ENCODE measurements around the gene CLCA2.

CLCA2 gene

DNA sequence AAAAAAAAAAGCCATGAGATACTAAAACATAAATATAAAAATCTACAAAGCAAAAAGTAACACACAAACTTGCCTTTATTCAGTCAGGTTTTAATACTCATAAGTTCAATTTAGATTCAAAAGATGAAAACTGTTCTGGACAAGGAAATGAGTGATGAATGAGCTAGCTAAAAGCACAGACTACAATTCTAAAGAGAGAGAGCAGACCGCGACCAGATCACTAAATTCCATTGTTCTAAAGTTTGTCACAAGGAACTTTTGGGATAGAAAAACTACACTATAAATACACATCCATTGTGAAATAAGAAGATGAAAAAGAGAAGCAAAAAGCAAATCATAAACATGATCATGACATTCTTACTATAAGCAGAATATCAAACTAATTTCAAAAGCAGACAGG lies 29.6 kb upstream of the CLCA2 start:
- Histone ChIP-seq H3K36me3 (ENCODE audit: control insufficient read depth, insufficient read depth, low read length) (no peaks in the 10 kb centered on the region), H3K27ac (ENCODE audit: insufficient read depth, low read depth, low read length, poor library complexity, severe bottlenecking) (no peak overlapping the region), H3K27me3 (ENCODE audit: control insufficient read depth, insufficient read depth, low read length, poor library complexity, severe bottlenecking) (no peaks in the 10 kb centered on the region), H3K4me1 (ENCODE audit: control insufficient read depth, insufficient read depth, low read length) (peaks cover 4% of the 10 kb centered on the region), H3K9me3 (ENCODE audit: control insufficient read depth, low read length) (no peaks in the 10 kb centered on the region), H3K4me3 (ENCODE audit: insufficient read depth, low read depth, low read length) (no peak overlapping the region)
- 88% methylated on average over 2 of the region's 2 CpGs; no CpG with 5 or more reads in 1 of the 2 experiments for WGBS, 2 experiments

DNA sequence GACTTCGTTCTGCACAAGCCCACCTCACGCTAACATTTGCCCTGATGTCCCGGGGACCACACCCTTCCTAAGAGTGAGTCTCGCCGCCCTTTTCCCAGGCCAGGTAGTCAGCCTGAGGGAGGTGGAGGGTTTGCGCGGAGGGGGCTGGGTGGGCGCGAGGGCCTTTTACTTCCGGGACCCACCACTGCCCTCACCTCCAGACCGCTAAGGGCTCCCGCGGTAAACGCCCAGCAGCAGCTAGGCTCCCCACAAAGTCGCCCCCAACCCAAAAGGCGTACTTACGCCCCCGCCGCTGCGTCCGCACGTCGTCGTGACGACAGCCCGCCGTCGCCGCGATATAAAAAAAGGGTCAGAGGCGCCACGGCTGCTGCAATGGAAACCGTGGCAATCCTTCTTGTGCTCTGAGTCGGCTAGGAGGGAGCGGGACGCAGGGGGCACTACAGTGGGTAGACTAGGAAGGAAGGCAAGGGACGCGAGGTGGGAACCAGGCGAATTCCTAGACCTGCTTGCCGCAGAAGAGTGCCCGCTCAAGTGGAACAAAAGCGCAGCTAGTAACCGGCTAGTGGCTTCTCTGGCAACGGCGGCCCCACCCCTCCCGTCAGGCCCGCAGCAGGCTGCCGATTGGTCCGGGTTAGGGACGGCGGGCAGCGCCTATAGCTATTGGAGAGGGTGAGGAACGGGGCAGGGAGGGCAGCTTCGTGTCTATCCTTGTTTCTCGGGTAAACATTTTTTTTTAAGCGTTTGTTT lies 28.0 kb upstream of the CLCA2 start, which contains the start of gene ODF2L:
Gene ODF2L, minus strand, starts transcription at position 573 of the 747 bp plus-strand sequence. CDS start 9,296 bp downstream, outside the sequence.
- Histone ChIP-seq H3K27ac (ENCODE audit: insufficient read depth, low read depth, low read length, poor library complexity, severe bottlenecking) (peak within 1 kb of the TSS; percentile 75), H3K36me3 (ENCODE audit: control insufficient read depth, insufficient read depth, low read length) (no peaks in the 10 kb centered on the region), H3K9me3 (ENCODE audit: control insufficient read depth, low read length) (no peaks in the 10 kb centered on the region), H3K4me3 (ENCODE audit: insufficient read depth, low read depth, low read length) (peak within 1 kb of the TSS; percentile 91), H3K27me3 (ENCODE audit: control insufficient read depth, insufficient read depth, low read length, poor library complexity, severe bottlenecking) (peaks cover 1% of the 10 kb centered on the region), H3K4me1 (ENCODE audit: control insufficient read depth, insufficient read depth, low read length) (peaks cover 4% of the 10 kb centered on the region)
- WGBS, 2 experiments: 0% methylated on average over 56 of the region's 56 CpGs

DNA sequence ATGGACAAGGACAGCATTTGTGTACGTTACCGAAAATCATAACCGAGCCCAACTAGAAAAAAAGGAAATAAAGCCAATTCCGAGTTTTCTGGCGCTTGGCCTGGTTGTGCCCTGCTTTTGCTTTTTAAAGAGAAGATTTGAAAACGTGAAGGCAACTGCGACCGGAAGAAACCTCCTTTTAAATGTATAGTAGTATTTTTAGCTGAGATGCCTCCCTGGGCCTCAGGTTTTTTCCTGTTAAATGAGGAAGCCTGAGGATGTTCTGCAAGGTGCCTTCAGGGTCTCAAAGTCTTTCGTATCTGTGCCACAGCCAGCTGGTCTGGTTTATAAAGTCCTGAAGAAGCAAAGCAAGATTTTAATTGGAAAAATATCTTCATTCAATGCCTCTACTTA lies 27.5 kb upstream of the CLCA2 start:
- H3K36me3 ChIP-seq (ENCODE audit: control insufficient read depth, insufficient read depth, low read length): no peaks in the 10 kb centered on the region
- H3K27me3 ChIP-seq (ENCODE audit: control insufficient read depth, insufficient read depth, low read length, poor library complexity, severe bottlenecking): peaks cover 4% of the 10 kb centered on the region
- no peaks in the 10 kb centered on the region for H3K9me3 ChIP-seq (ENCODE audit: control insufficient read depth, low read length)
- WGBS, 2 experiments: 10 to 21% methylated on average over 9 of the region's 9 CpGs
- H3K4me3 ChIP-seq (ENCODE audit: insufficient read depth, low read depth, low read length): peak overlapping the region; percentile 91
- peaks cover 4% of the 10 kb centered on the region for H3K4me1 ChIP-seq (ENCODE audit: control insufficient read depth, insufficient read depth, low read length)
- no peak overlapping the region for H3K27ac ChIP-seq (ENCODE audit: insufficient read depth, low read depth, low read length, poor library complexity, severe bottlenecking)

DNA sequence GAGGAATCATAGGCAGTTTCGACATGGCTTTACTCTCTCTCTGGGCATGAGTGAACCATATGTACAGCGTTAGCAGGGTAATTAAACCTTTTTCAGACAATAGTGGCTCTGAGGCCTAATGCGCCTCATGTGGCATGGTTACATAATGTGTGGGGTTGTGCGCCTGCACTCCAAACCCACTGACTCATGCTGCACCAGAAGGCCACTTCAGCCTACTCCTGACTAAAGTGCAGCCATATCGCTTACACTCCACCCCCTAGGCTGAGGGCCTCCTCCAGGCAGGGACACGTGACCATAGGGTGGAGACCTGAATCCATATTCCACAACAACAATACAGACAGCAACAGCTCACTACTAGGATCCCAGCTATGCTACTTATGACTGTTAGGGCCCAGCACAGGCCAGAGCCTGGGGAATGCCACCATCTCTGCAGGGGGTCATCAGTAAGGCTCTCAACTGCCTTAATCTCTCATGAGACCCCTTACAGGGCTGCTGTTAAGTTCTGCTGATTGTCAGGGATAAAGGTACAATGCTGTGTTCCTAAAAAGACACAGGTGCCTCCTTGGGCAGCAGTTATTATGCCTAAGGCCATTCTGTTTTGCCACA lies 14.5 kb upstream of the CLCA2 start:
- Histone ChIP-seq H3K4me3 (ENCODE audit: insufficient read depth, low read depth, low read length) (no peak overlapping the region), H3K36me3 (ENCODE audit: control insufficient read depth, insufficient read depth, low read length) (no peaks in the 10 kb centered on the region), H3K27me3 (ENCODE audit: control insufficient read depth, insufficient read depth, low read length, poor library complexity, severe bottlenecking) (no peaks in the 10 kb centered on the region), H3K9me3 (ENCODE audit: control insufficient read depth, low read length) (no peaks in the 10 kb centered on the region), H3K4me1 (ENCODE audit: control insufficient read depth, insufficient read depth, low read length) (no peaks in the 10 kb centered on the region), H3K27ac (ENCODE audit: insufficient read depth, low read depth, low read length, poor library complexity, severe bottlenecking) (no peak overlapping the region)
- WGBS, 2 experiments: 93 to 95% methylated on average over 6 of the region's 6 CpGs

DNA sequence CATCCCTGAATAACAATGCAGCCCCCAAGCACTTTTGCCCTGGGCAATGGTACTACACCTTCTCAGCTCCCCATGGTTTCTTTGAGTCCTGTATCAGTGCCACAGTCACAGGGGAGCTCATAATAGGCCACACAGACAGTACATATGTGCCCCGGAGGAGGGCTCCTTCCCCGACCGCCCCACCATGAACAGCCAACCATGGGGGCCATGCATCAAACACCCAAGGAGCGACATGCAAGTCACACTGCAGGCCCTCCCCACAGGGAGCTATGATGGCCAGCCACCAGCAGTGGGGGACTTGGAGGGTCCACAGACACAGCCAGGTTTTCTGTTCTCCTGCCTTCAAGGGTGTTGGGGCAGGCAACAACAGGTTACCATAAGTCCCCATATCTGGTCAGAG lies 13.1 kb upstream of the CLCA2 start:
- Histone ChIP-seq H3K27ac (ENCODE audit: insufficient read depth, low read depth, low read length, poor library complexity, severe bottlenecking) (no peak overlapping the region), H3K27me3 (ENCODE audit: control insufficient read depth, insufficient read depth, low read length, poor library complexity, severe bottlenecking) (no peaks in the 10 kb centered on the region), H3K9me3 (ENCODE audit: control insufficient read depth, low read length) (no peaks in the 10 kb centered on the region), H3K4me1 (ENCODE audit: control insufficient read depth, insufficient read depth, low read length) (no peaks in the 10 kb centered on the region), H3K4me3 (ENCODE audit: insufficient read depth, low read depth, low read length) (no peak overlapping the region), H3K36me3 (ENCODE audit: control insufficient read depth, insufficient read depth, low read length) (no peaks in the 10 kb centered on the region)
- whole genome bisulfite sequencing, 2 experiments: 93 to 95% methylated on average over 4 of the region's 4 CpGs

GRCh38 chr1:86416343-86416742 lies 7.6 kb upstream of the CLCA2 start:
- H3K27me3 ChIP-seq (ENCODE audit: control insufficient read depth, insufficient read depth, low read length, poor library complexity, severe bottlenecking): no peaks in the 10 kb centered on the region
- WGBS, 2 experiments: 90 to 94% methylated on average over 6 of the region's 6 CpGs
- H3K9me3 ChIP-seq (ENCODE audit: control insufficient read depth, low read length): no peaks in the 10 kb centered on the region
- H3K27ac ChIP-seq (ENCODE audit: insufficient read depth, low read depth, low read length, poor library complexity, severe bottlenecking): no peak overlapping the region
- H3K4me3 ChIP-seq (ENCODE audit: insufficient read depth, low read depth, low read length): no peak overlapping the region
- no peaks in the 10 kb centered on the region for H3K4me1 ChIP-seq (ENCODE audit: control insufficient read depth, insufficient read depth, low read length)
- no peaks in the 10 kb centered on the region for H3K36me3 ChIP-seq (ENCODE audit: control insufficient read depth, insufficient read depth, low read length)

- Histone ChIP-seq H3K9me3 (ENCODE audit: control insufficient read depth, low read length) (no peaks in the 10 kb centered on the region), H3K4me3 (ENCODE audit: insufficient read depth, low read depth, low read length) (no peak overlapping the region), H3K4me1 (ENCODE audit: control insufficient read depth, insufficient read depth, low read length) (no peaks in the 10 kb centered on the region), H3K27ac (ENCODE audit: insufficient read depth, low read depth, low read length, poor library complexity, severe bottlenecking) (no peak overlapping the region), H3K36me3 (ENCODE audit: control insufficient read depth, insufficient read depth, low read length) (no peaks in the 10 kb centered on the region), H3K27me3 (ENCODE audit: control insufficient read depth, insufficient read depth, low read length, poor library complexity, severe bottlenecking) (no peaks in the 10 kb centered on the region)
- 75 to 86% methylated on average over 4 of the region's 4 CpGs for WGBS, 2 experiments
Measured at GRCh38 chr1:86419277-86419903, 4.6 kb upstream of the CLCA2 start.

GRCh38 chr1:86421601-86422280 lies 2.2 kb upstream of the CLCA2 start:
- no peaks in the 10 kb centered on the region for H3K4me1 ChIP-seq (ENCODE audit: control insufficient read depth, insufficient read depth, low read length)
- H3K4me3 ChIP-seq (ENCODE audit: insufficient read depth, low read depth, low read length): no peak overlapping the region
- H3K27me3 ChIP-seq (ENCODE audit: control insufficient read depth, insufficient read depth, low read length, poor library complexity, severe bottlenecking): no peaks in the 10 kb centered on the region
- H3K36me3 ChIP-seq (ENCODE audit: control insufficient read depth, insufficient read depth, low read length): no peaks in the 10 kb centered on the region
- H3K9me3 ChIP-seq (ENCODE audit: control insufficient read depth, low read length): no peaks in the 10 kb centered on the region
- no peak overlapping the region for H3K27ac ChIP-seq (ENCODE audit: insufficient read depth, low read depth, low read length, poor library complexity, severe bottlenecking)
- 94 to 97% methylated on average over 7 of the region's 7 CpGs for WGBS, 2 experiments

DNA sequence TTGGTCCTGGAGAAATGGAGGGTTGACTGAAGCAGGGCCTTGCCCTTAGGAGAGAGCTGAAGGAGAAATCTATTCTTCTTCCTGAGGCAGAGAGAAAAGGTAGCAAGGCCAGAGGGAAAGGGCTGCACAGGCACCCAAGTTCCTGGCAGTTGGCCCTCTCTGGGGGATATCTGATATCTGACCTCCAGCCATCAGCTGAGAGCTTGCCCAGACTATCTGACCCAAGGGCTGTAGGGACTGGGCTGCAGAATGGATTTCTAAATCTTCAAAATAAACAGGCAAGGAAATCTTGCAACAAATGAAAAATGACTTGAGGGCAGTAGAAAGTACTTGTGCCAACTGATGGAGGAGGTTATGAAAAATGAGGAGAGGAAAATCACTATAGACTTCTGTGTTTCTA lies 498 bp upstream of the CLCA2 start:
- Histone ChIP-seq H3K4me3 (ENCODE audit: insufficient read depth, low read depth, low read length) (no peak overlapping the region), H3K9me3 (ENCODE audit: control insufficient read depth, low read length) (no peaks in the 10 kb centered on the region), H3K36me3 (ENCODE audit: control insufficient read depth, insufficient read depth, low read length) (no peaks in the 10 kb centered on the region), H3K27ac (ENCODE audit: insufficient read depth, low read depth, low read length, poor library complexity, severe bottlenecking) (no peak overlapping the region), H3K27me3 (ENCODE audit: control insufficient read depth, insufficient read depth, low read length, poor library complexity, severe bottlenecking) (no peaks in the 10 kb centered on the region), H3K4me1 (ENCODE audit: control insufficient read depth, insufficient read depth, low read length) (no peaks in the 10 kb centered on the region)

- H3K36me3 ChIP-seq (ENCODE audit: control insufficient read depth, insufficient read depth, low read length): no peaks in the 10 kb centered on the region
- H3K27ac ChIP-seq (ENCODE audit: insufficient read depth, low read depth, low read length, poor library complexity, severe bottlenecking): no peak overlapping the region
- no peaks in the 10 kb centered on the region for H3K9me3 ChIP-seq (ENCODE audit: control insufficient read depth, low read length)
- H3K4me1 ChIP-seq (ENCODE audit: control insufficient read depth, insufficient read depth, low read length): no peaks in the 10 kb centered on the region
- no peaks in the 10 kb centered on the region for H3K27me3 ChIP-seq (ENCODE audit: control insufficient read depth, insufficient read depth, low read length, poor library complexity, severe bottlenecking)
- no peak overlapping the region for H3K4me3 ChIP-seq (ENCODE audit: insufficient read depth, low read depth, low read length)
- WGBS, 2 experiments: 90 to 95% methylated on average over 6 of the region's 7 CpGs
Measured at GRCh38 chr1:86429122-86429725, 5.3 kb downstream of the CLCA2 start.

Data from ectodermal cell (in vitro differentiated cells).